ENCODE results near the gene ASIC1. TPM values are rescaled to one million over a fixed set of nuclear protein-coding genes. Genes with fewer than 3 reads are reported as not detected.
A peak's percentile ranks its signal among the peaks of the same experiment; 100 is the strongest.

Gene ASIC1
- total RNA-seq, 1 experiment from 2014 or later = 2.7 TPM

DNA sequence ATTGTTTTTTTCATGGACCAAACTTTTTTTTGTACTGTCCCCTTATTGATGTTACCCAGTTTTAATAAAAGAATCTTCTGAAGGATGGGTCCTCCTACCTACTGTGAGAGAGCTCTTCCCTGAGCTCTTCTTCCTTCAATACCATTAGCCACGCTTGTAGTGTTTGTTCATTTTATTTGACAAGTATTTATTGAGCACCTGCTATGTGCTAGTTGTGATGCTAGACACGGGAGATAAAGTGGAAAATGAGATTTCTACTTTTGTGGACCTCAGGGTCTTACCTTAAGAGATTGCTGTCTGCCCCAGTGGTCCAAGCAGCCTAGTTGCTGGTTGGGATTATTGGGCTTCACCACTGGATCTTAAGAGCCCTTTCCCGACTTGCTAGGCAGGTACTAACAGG is 43.2 kb downstream of the ASIC1 start:
- H3K27ac ChIP-seq (ENCODE audit: low read depth, low read length, poor library complexity, severe bottlenecking) = no peak overlapping the region
- H3K4me1 ChIP-seq (ENCODE audit: insufficient read depth, low read length, poor library complexity, severe bottlenecking) = peaks cover 8% of the 10 kb centered on the region
- BruUV-seq (replicated peaks) = no TSS peak
- CTCF ChIA-PET = interaction anchor here (1.3 to 2.5 kb wide), 2 partner anchors 11 to 30 kb away, joined by 4 to 21 read pairs; partner anchors contain the start of gene COX14
- POLR2A ChIA-PET (ENCODE audit: low non-redundant PET) = interaction anchor here (0.6 kb wide), 2 partner anchors 13 to 754 kb away, joined by 3 to 4 read pairs; partner anchors contain the start of gene DNAJC22
- DNase-seq (ENCODE audit: low spot score) = no peak
- H3K36me3 ChIP-seq (ENCODE audit: insufficient read depth, low read length, poor library complexity, severe bottlenecking) = peaks cover 49% of the 10 kb centered on the region
- H3K9me3 ChIP-seq (ENCODE audit: low read depth, low read length, poor library complexity, severe bottlenecking) = no peaks in the 10 kb centered on the region
- no peak overlapping the region for H3K4me3 ChIP-seq (ENCODE audit: low read depth, low read length, poor library complexity, severe bottlenecking)
- no peaks in the 10 kb centered on the region for H3K27me3 ChIP-seq (replicated peaks; ENCODE audit: insufficient read depth, low read depth, low read length, poor library complexity)
- TF ChIP-seq, protein P1, sequence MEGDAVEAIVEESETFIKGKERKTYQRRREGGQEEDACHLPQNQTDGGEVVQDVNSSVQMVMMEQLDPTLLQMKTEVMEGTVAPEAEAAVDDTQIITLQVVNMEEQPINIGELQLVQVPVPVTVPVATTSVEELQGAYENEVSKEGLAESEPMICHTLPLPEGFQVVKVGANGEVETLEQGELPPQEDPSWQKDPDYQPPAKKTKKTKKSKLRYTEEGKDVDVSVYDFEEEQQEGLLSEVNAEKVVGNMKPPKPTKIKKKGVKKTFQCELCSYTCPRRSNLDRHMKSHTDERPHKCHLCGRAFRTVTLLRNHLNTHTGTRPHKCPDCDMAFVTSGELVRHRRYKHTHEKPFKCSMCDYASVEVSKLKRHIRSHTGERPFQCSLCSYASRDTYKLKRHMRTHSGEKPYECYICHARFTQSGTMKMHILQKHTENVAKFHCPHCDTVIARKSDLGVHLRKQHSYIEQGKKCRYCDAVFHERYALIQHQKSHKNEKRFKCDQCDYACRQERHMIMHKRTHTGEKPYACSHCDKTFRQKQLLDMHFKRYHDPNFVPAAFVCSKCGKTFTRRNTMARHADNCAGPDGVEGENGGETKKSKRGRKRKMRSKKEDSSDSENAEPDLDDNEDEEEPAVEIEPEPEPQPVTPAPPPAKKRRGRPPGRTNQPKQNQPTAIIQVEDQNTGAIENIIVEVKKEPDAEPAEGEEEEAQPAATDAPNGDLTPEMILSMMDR (conservative IDR thresholded peaks at IDR 0.05; ENCODE audit: low read depth, low read length) = no peak
- no peak for TF ChIP-seq EZH2 (IDR thresholded peaks at IDR 0.05; ENCODE audit: borderline replicate concordance, low read depth, low read length, poor library complexity, severe bottlenecking)
- intact Hi-C loops (cut with micrococcal nuclease; ENCODE audit: unreplicated experiment) = no loop called here

DNA sequence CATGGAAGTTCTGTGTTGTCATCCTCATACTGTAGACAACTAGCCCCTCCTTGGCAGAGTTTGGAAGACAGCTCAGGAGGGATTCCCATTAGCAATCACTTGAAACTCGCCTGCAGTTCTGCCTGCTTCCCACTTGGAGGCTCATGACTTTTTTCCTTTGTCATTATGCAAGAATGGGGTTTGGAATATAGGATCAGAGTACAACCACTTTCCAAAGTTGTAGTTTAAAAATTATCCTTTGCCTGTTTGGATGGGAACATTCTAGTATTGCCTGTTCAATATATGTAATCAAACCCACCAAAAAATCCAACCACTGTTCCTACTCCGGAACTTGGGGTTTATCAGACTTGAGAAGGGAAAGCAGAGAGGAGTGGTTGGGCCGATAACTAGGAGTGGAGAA is 44.3 kb downstream of the ASIC1 start:
- Histone ChIP-seq H3K27ac (ENCODE audit: low read depth, low read length, poor library complexity, severe bottlenecking) (no peak overlapping the region), H3K36me3 (ENCODE audit: insufficient read depth, low read length, poor library complexity, severe bottlenecking) (peaks cover 38% of the 10 kb centered on the region), H3K4me3 (ENCODE audit: low read depth, low read length, poor library complexity, severe bottlenecking) (no peak overlapping the region), H3K27me3 (replicated peaks; ENCODE audit: insufficient read depth, low read depth, low read length, poor library complexity) (no peaks in the 10 kb centered on the region), H3K4me1 (ENCODE audit: insufficient read depth, low read length, poor library complexity, severe bottlenecking) (peaks cover 8% of the 10 kb centered on the region), H3K9me3 (ENCODE audit: low read depth, low read length, poor library complexity, severe bottlenecking) (no peaks in the 10 kb centered on the region)
- intact Hi-C loops (cut with micrococcal nuclease; ENCODE audit: unreplicated experiment) = no loop called here
- TF ChIP-seq, protein P1 (conservative IDR thresholded peaks at IDR 0.05; ENCODE audit: low read depth, low read length) = peak; percentile 60
- TF ChIP-seq EZH2 (IDR thresholded peaks at IDR 0.05; ENCODE audit: borderline replicate concordance, low read depth, low read length, poor library complexity, severe bottlenecking) = no peak
- ChIA-PET POLR2A (ENCODE audit: low non-redundant PET) (no interaction called here), CTCF (interaction anchor here (0.6 to 2.5 kb wide), 4 partner anchors 10 to 74 kb away, joined by 3 to 21 read pairs (median 4); partner anchors contain the start of genes COX14 and SMARCD1)
- DNase-seq (ENCODE audit: low spot score) = peak; percentile 73
- no TSS peak for BruUV-seq (replicated peaks)

DNA sequence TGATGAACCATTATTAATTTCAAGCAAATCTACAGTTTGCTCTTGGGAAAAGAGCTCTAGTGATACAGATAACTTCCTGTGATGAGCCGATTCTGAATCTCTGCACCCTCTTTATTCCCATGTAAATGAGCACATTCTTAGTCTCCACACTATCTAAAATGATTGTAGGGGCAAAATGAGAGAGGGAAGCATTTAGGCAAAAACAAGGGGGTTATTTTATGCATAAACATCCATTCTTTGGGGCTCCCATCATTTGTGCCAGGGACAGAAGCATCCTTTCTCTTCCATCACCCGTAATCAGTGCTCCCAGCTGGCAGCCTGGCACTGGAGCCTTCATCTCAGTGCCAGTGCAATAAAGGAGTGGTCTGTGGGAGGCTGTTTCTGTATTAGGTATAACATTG is 44.7 kb downstream of the ASIC1 start:
- intact Hi-C loops (cut with micrococcal nuclease; ENCODE audit: unreplicated experiment) = no loop called here
- Histone ChIP-seq H3K27ac (ENCODE audit: low read depth, low read length, poor library complexity, severe bottlenecking) (no peak overlapping the region), H3K36me3 (ENCODE audit: insufficient read depth, low read length, poor library complexity, severe bottlenecking) (peaks cover 33% of the 10 kb centered on the region), H3K27me3 (replicated peaks; ENCODE audit: insufficient read depth, low read depth, low read length, poor library complexity) (no peaks in the 10 kb centered on the region), H3K4me1 (ENCODE audit: insufficient read depth, low read length, poor library complexity, severe bottlenecking) (peaks cover 8% of the 10 kb centered on the region), H3K4me3 (ENCODE audit: low read depth, low read length, poor library complexity, severe bottlenecking) (no peak overlapping the region), H3K9me3 (ENCODE audit: low read depth, low read length, poor library complexity, severe bottlenecking) (no peaks in the 10 kb centered on the region)
- BruUV-seq (replicated peaks) = no TSS peak
- POLR2A ChIA-PET (ENCODE audit: low non-redundant PET) = interaction anchor here (0.6 kb wide), 1 partner anchor 17 kb away, joined by 5 read pairs; the partner anchor contains the start of gene SMARCD1
- no peak for DNase-seq (ENCODE audit: low spot score)
- TF ChIP-seq EZH2 (IDR thresholded peaks at IDR 0.05; ENCODE audit: borderline replicate concordance, low read depth, low read length, poor library complexity, severe bottlenecking) = no peak
- TF ChIP-seq, protein P1 (conservative IDR thresholded peaks at IDR 0.05; ENCODE audit: low read depth, low read length) = no peak
- CTCF ChIA-PET = interaction anchor here (0.6 to 2.5 kb wide), 4 partner anchors 9 to 74 kb away, joined by 3 to 21 read pairs (median 4); partner anchors contain the start of genes COX14 and SMARCD1
